AG10803 (cell line): ENCODE results near the gene OGFOD1.

Source experiments
- DNase-seq: peaks from one replicate; pipeline ENCODE4 v3.0.0; 2010; ENCODE audit warnings: low read depth
- H3K4me3 ChIP-seq: 2 replicates; pipeline ENCODE4 v1.5.1; 2011; ENCODE audit warnings: mild to moderate bottlenecking, low read length, control low read depth
- CTCF ChIP-seq: conservative IDR thresholded peaks from 2 replicates; pipeline ENCODE4 v1.5.1; 2011; ENCODE audit warnings: mild to moderate bottlenecking, low read length, control low read depth, inconsistent platforms

The OGFOD1 gene

GRCh38 chr16:56450986-56451752 lies at the start of gene OGFOD1, which contains the start of gene NUDT21:
OGFOD1 (plus strand) TSS chr16:56451554; CDS start chr16:56451613, 59 bp downstream.
NUDT21 (minus strand) TSS chr16:56451332; CDS start chr16:56451202, 130 bp downstream.
- 0 out of 2 replicates have a peak, but pooled peaks have one; percentile 6 for TF ChIP-seq CTCF
- peak; percentile 98 for DNase-seq
- H3K4me3 ChIP-seq, result peak within 1 kb of the TSS; percentile 81

- no peak for DNase-seq
- no peak for TF ChIP-seq CTCF
- no peak overlapping the region for H3K4me3 ChIP-seq
These were observed 45.2 kb upstream of the OGFOD1 start for GRCh38 chr16:56405977-56406672.

- no peak overlapping the region for H3K4me3 ChIP-seq
- DNase-seq, result no peak
- TF ChIP-seq CTCF, result no peak
These were observed 42.8 kb upstream of the OGFOD1 start for GRCh38 chr16:56408379-56409098.

GRCh38 chr16:56409195-56409594 lies 42.2 kb upstream of the OGFOD1 start:
- DNase-seq, result peak; percentile 56
- TF ChIP-seq CTCF, result no peak
- H3K4me3 ChIP-seq, result no peak overlapping the region

GRCh38 chr16:56411123-56411522 lies 40.2 kb upstream of the OGFOD1 start:
- no peak for DNase-seq
- TF ChIP-seq CTCF, result no peak
- no peak overlapping the region for H3K4me3 ChIP-seq

- H3K4me3 ChIP-seq, result no peak overlapping the region
- no peak for TF ChIP-seq CTCF
- no peak for DNase-seq
These were observed 39.7 kb upstream of the OGFOD1 start for GRCh38 chr16:56411624-56412023.
